Measurements from ENCODE around the gene SNX25. TPM values are rescaled to one million over a fixed set of nuclear protein-coding genes. Genes with fewer than 3 reads are reported as not detected.

Gene SNX25
- total and polyA plus RNA-seq, 4 donors = 2.8 to 13.9 (median 5.0) TPM

- Histone ChIP-seq H3K27me3 (ENCODE audit: control insufficient read depth in 4 of 4, insufficient read depth in 4 of 4, low read length in 3 of 4) (no peaks in the 10 kb centered on the region), H3K4me1 (ENCODE audit: control insufficient read depth in 4 of 4, insufficient read depth in 4 of 4, low read length in 3 of 4) (no peaks in the 10 kb centered on the region), H3K4me3 (ENCODE audit: low read depth in 1 of 3, low read length in 3 of 3) (no peak overlapping the region), H3K36me3 (ENCODE audit: control insufficient read depth in 4 of 4, insufficient read depth in 3 of 4, low read depth in 1 of 4, low read length in 3 of 4) (no peaks in the 10 kb centered on the region), H3K27ac (ENCODE audit: low read depth in 1 of 2, low read length in 2 of 2) (no peak overlapping the region), H3K9me3 (ENCODE audit: control insufficient read depth in 4 of 4, low read length in 3 of 4) (no peaks in the 10 kb centered on the region), H3K9ac (ENCODE audit: low read depth in 1 of 2, low read length in 2 of 2) (no peak overlapping the region)
- no peak for DNase-seq (ENCODE audit: low spot score)
- WGBS = 95% methylated on average over 3 of the region's 3 CpGs
- no peak for TF ChIP-seq ZBTB33 (IDR thresholded peaks at IDR 0.05)
- no peak for TF ChIP-seq RXRA (IDR thresholded peaks at IDR 0.05)
- no peak for TF ChIP-seq YY1 (IDR thresholded peaks at IDR 0.05)
- TF ChIP-seq REST (IDR thresholded peaks at IDR 0.05) = no peak
- TF ChIP-seq HNF4G (IDR thresholded peaks at IDR 0.05) = no peak
- no peak for TF ChIP-seq HNF4A (conservative IDR thresholded peaks at IDR 0.05)
- no peak for TF ChIP-seq RAD21 (IDR thresholded peaks at IDR 0.05)
- no peak for TF ChIP-seq FOXA2 (IDR thresholded peaks at IDR 0.05)
- TF ChIP-seq JUND (IDR thresholded peaks at IDR 0.05) = no peak
- TF ChIP-seq FOXA1 (IDR thresholded peaks at IDR 0.05) = no peak
- TF ChIP-seq GABPA (IDR thresholded peaks at IDR 0.05 in 1 of 2, conservative IDR thresholded peaks at IDR 0.05 in 1 of 2) = no peak
- no peak for TF ChIP-seq CTCF (IDR thresholded peaks at IDR 0.05; ENCODE audit: low read depth, low read length, missing input control)
- no peak for TF ChIP-seq TAF1 (conservative IDR thresholded peaks at IDR 0.05)
- TF ChIP-seq SP1 (IDR thresholded peaks at IDR 0.05) = no peak
Observed at GRCh38 chr4:185256446-185256845, 47.0 kb downstream of the SNX25 start.

- H3K4me1 ChIP-seq (ENCODE audit: control insufficient read depth in 4 of 4, insufficient read depth in 4 of 4, low read length in 3 of 4) = no peaks in the 10 kb centered on the region
- no peak overlapping the region for H3K4me3 ChIP-seq (ENCODE audit: low read depth in 1 of 3, low read length in 3 of 3)
- WGBS = 91% methylated on average over 3 of the region's 3 CpGs
Observed at GRCh38 chr4:185257086-185257485, 47.7 kb downstream of the SNX25 start.

More at GRCh38 chr4:185257086-185257485, 47.7 kb downstream of the SNX25 start:
- no peak overlapping the region for H3K9ac ChIP-seq (ENCODE audit: low read depth in 1 of 2, low read length in 2 of 2)
- TF ChIP-seq ATF3 (IDR thresholded peaks at IDR 0.05) = no peak
- TF ChIP-seq GABPA (IDR thresholded peaks at IDR 0.05 in 1 of 2, conservative IDR thresholded peaks at IDR 0.05 in 1 of 2) = no peak
- TF ChIP-seq HNF4G (IDR thresholded peaks at IDR 0.05) = no peak
- TF ChIP-seq RAD21 (IDR thresholded peaks at IDR 0.05) = no peak
- TF ChIP-seq SP1 (IDR thresholded peaks at IDR 0.05) = no peak
- H3K9me3 ChIP-seq (ENCODE audit: control insufficient read depth in 4 of 4, low read length in 3 of 4) = no peaks in the 10 kb centered on the region
- H3K27me3 ChIP-seq (ENCODE audit: control insufficient read depth in 4 of 4, insufficient read depth in 4 of 4, low read length in 3 of 4) = no peaks in the 10 kb centered on the region
- DNase-seq (ENCODE audit: low spot score) = no peak
- H3K27ac ChIP-seq (ENCODE audit: low read depth in 1 of 2, low read length in 2 of 2) = no peak overlapping the region
- no peaks in the 10 kb centered on the region for H3K36me3 ChIP-seq (ENCODE audit: control insufficient read depth in 4 of 4, insufficient read depth in 3 of 4, low read depth in 1 of 4, low read length in 3 of 4)

Measured in liver (tissue), 9 donors.